ENCODE data around the gene HTR4. TPM values are rescaled to one million over a fixed set of nuclear protein-coding genes. Genes with fewer than 3 reads are reported as not detected.

The HTR4 gene
- total RNA-seq, 1 donor from 2014 or later: 0.43 TPM

GRCh38 chr5:148640471-148640870 lies 13.9 kb downstream of the HTR4 start:
- TF ChIP-seq CTCF (IDR thresholded peaks at IDR 0.05): no peak
- H3K27ac ChIP-seq: no peak overlapping the region
- no peaks in the 10 kb centered on the region for H3K36me3 ChIP-seq
- ATAC-seq (no peak), DNase-seq (no peak)
- no peaks in the 10 kb centered on the region for H3K4me1 ChIP-seq
- no peaks in the 10 kb centered on the region for H3K9me3 ChIP-seq
- H3K27me3 ChIP-seq: peaks cover 3% of the 10 kb centered on the region
- no peak overlapping the region for H3K4me3 ChIP-seq
- intact Hi-C loops (cut with DNase I): no loop called here

GRCh38 chr5:148639081-148639480 lies 15.2 kb downstream of the HTR4 start:
- no peak for DNase-seq
- no peak overlapping the region for H3K4me3 ChIP-seq
- intact Hi-C loops (cut with DNase I): no loop called here
- TF ChIP-seq CTCF (IDR thresholded peaks at IDR 0.05): no peak
- no peaks in the 10 kb centered on the region for H3K4me1 ChIP-seq
- H3K36me3 ChIP-seq: no peaks in the 10 kb centered on the region
- H3K27ac ChIP-seq: no peak overlapping the region
- H3K9me3 ChIP-seq: no peaks in the 10 kb centered on the region
- ATAC-seq: no peak
- H3K27me3 ChIP-seq: peaks cover 3% of the 10 kb centered on the region

GRCh38 chr5:148636353-148636752 lies 18.0 kb downstream of the HTR4 start:
- intact Hi-C loops (cut with DNase I): no loop called here
- Histone ChIP-seq H3K27me3 (peaks cover 3% of the 10 kb centered on the region), H3K27ac (no peak overlapping the region), H3K4me1 (no peaks in the 10 kb centered on the region), H3K36me3 (no peaks in the 10 kb centered on the region), H3K4me3 (no peak overlapping the region), H3K9me3 (no peaks in the 10 kb centered on the region)
- ATAC-seq (no peak), DNase-seq (no peak)
- no peak for TF ChIP-seq CTCF (IDR thresholded peaks at IDR 0.05)

- Histone ChIP-seq H3K27me3 (no peaks in the 10 kb centered on the region), H3K4me1 (no peaks in the 10 kb centered on the region), H3K27ac (no peak overlapping the region), H3K9me3 (no peaks in the 10 kb centered on the region), H3K4me3 (no peak overlapping the region), H3K36me3 (no peaks in the 10 kb centered on the region)
- intact Hi-C loops (cut with DNase I): no loop called here
- DNase-seq (no peak), ATAC-seq (no peak)
- TF ChIP-seq CTCF (IDR thresholded peaks at IDR 0.05): no peak
Measured at GRCh38 chr5:148635321-148636083, 18.8 kb downstream of the HTR4 start.

- Histone ChIP-seq H3K4me3 (no peak overlapping the region), H3K27ac (no peak overlapping the region), H3K9me3 (no peaks in the 10 kb centered on the region), H3K36me3 (no peaks in the 10 kb centered on the region), H3K4me1 (no peaks in the 10 kb centered on the region), H3K27me3 (no peaks in the 10 kb centered on the region)
- ATAC-seq: no peak
- no peak for DNase-seq
- no peak for TF ChIP-seq CTCF (IDR thresholded peaks at IDR 0.05)
- intact Hi-C loops (cut with DNase I): no loop called here
Measured at GRCh38 chr5:148633067-148633377, 21.3 kb downstream of the HTR4 start.

All from upper lobe of right lung (tissue), 1 donor.